Keratinocyte (primary cell): Measurements from ENCODE around the gene WDR47. TPM values are rescaled to one million over a fixed set of nuclear protein-coding genes. Genes with fewer than 3 reads are reported as not detected.

Source experiments
- DNase-seq: peaks from one replicate; pipeline ENCODE4 v3.0.0-alpha.2; 2011; ENCODE audit warnings: low read depth, missing footprints, low spot score
- FAIRE-seq: peaks from 2 replicates; lab custom pipeline; 2011; peaks lifted over from hg19 to GRCh38; lab: Jason Lieb, UNC
- H2AFZ ChIP-seq: 2 replicates; pipeline ENCODE4 v1.6.0; 2012; ENCODE audit warnings: low read length, control low read depth, inconsistent platforms; ENCODE audit not compliant: control insufficient read depth
- H3K27ac ChIP-seq: 2 replicates; pipeline ENCODE4 v1.5.1; 2011; ENCODE audit warnings: low read length; ENCODE audit not compliant: control insufficient read depth, insufficient read depth
- H3K27me3 ChIP-seq: 3 replicates; pipeline ENCODE4 v1.6.0; 2011; ENCODE audit warnings: low read length; ENCODE audit not compliant: control insufficient read depth, insufficient read depth; ENCODE audit errors: extremely low read depth
- H3K36me3 ChIP-seq, 2 experiments: 2 replicates in 1 of 2; 3 replicates in 1 of 2; pipeline ENCODE4 v1.5.1; 2011; ENCODE audit warnings: low read length in 2 of 2, mild to moderate bottlenecking in 1 of 2; ENCODE audit not compliant: control insufficient read depth in 2 of 2, insufficient read depth in 2 of 2; ENCODE audit errors: extremely low read depth in 1 of 2
- H3K4me1 ChIP-seq: 3 replicates; pipeline ENCODE4 v1.5.1; 2011; ENCODE audit warnings: low read length; ENCODE audit not compliant: control insufficient read depth, insufficient read depth; ENCODE audit errors: extremely low read depth
- H3K4me2 ChIP-seq: 3 replicates; pipeline ENCODE4 v1.6.0; 2011; ENCODE audit warnings: low read depth, low read length; ENCODE audit not compliant: control insufficient read depth, insufficient read depth; ENCODE audit errors: extremely low read depth
- H3K4me3 ChIP-seq, 3 experiments: fragments of 200-600 bp in 1 of 3; sonication (generic) in 1 of 3; 2 replicates in 2 of 3; 3 replicates in 1 of 3; pipeline ENCODE4 v1.5.1; 2011 to 2016; ENCODE audit warnings: low read length in 3 of 3, mild to moderate bottlenecking in 3 of 3, control low read depth in 2 of 3, inconsistent platforms in 1 of 3, low read depth in 1 of 3, mixed read lengths in 1 of 3, mixed run types in 1 of 3, moderate library complexity in 1 of 3; ENCODE audit not compliant: control insufficient read depth in 2 of 3, insufficient read depth in 2 of 3; ENCODE audit errors: extremely low read depth in 1 of 3
- H3K79me2 ChIP-seq: 2 replicates; pipeline ENCODE4 v1.6.0; 2012; ENCODE audit warnings: low read length; ENCODE audit not compliant: control insufficient read depth, insufficient read depth
- H3K9ac ChIP-seq: 3 replicates; pipeline ENCODE4 v1.6.0; 2011; ENCODE audit warnings: low read length; ENCODE audit not compliant: control insufficient read depth, insufficient read depth; ENCODE audit errors: extremely low read depth
- H3K9me1 ChIP-seq: 3 replicates; pipeline ENCODE4 v1.6.0; 2011; ENCODE audit warnings: low read length; ENCODE audit not compliant: control insufficient read depth, insufficient read depth; ENCODE audit errors: extremely low read depth
- H3K9me3 ChIP-seq: 2 replicates; pipeline ENCODE4 v1.5.1; 2012; ENCODE audit warnings: low read depth, low read length; ENCODE audit not compliant: control insufficient read depth
- H4K20me1 ChIP-seq: 3 replicates; pipeline ENCODE4 v1.6.0; 2011; ENCODE audit warnings: low read length; ENCODE audit not compliant: control insufficient read depth, insufficient read depth; ENCODE audit errors: extremely low read depth
- CTCF ChIP-seq, 3 experiments: IDR thresholded peaks in 1 of 3; conservative IDR thresholded peaks in 1 of 3; optimal IDR thresholded peaks in 1 of 3; 2 replicates in 2 of 3; 3 replicates in 1 of 3; pipeline versions ENCODE3 to v1.5.1; 2011; ENCODE audit warnings: low read length in 3 of 3, mild to moderate bottlenecking in 3 of 3, moderate library complexity in 2 of 3, control low read depth in 1 of 3, inconsistent platforms in 1 of 3; ENCODE audit not compliant: insufficient read depth in 2 of 3; ENCODE audit errors: extremely low read depth in 1 of 3
- EZH2 ChIP-seq: IDR thresholded peaks from one replicate; pipeline ENCODE4 v1.6.1; 2012; ENCODE audit warnings: inconsistent platforms, mild to moderate bottlenecking, low read length, moderate library complexity
- dilution Hi-C: fragments of 300-500 bp; cut with MboI; formaldehyde crosslinking; loops from one replicate; pipeline ENCODE4 v1.7.0; 2020; ENCODE audit warnings: low sequenced_read_pairs; ENCODE audit not compliant: extremely low pct_ligation_motif_present
- polyA plus RNA-seq, 5 experiments: library from polyadenylated mRNA; depleted of rRNA in 3 of 5; stranded (reverse) in 3 of 5; stranded (forward) in 1 of 5; unstranded in 1 of 5; fragments of >200 nt; gene quantifications; 1 replicate in 1 of 5; 2 replicates in 3 of 5; 3 replicates in 1 of 5; pipeline versions ENCODE4 v1.2.1 to v1.2.3, GENCODE V29; 2011 to 2012; ENCODE audit warnings: missing spikeins in 2 of 5, low read depth in 1 of 5, low replicate concordance in 1 of 5

Gene WDR47
- polyA plus RNA-seq, 1 donor (not counting 4 experiments of a cell fraction or from before 2014, with no cell fraction given) = 54.7 TPM

- no peak for FAIRE-seq
Observed at GRCh38 chr1:109047339-109047738, 5.4 kb upstream of the WDR47 start.

GRCh38 chr1:109046671-109047070 lies 4.8 kb upstream of the WDR47 start:
- H2AFZ ChIP-seq = peak overlapping the region; percentile 90
- DNase-seq = no peak
- peak overlapping the region; percentile 47 for H3K4me2 ChIP-seq
- no peak for FAIRE-seq
- H3K9me3 ChIP-seq = no peaks in the 10 kb centered on the region
- H3K9me1 ChIP-seq = no peaks in the 10 kb centered on the region
- TF ChIP-seq EZH2 = no peak
- H3K9ac ChIP-seq = no peak overlapping the region
- H3K4me3 ChIP-seq = no peak overlapping the region
- peaks cover 27% of the 10 kb centered on the region for H3K4me1 ChIP-seq
- H3K36me3 ChIP-seq = no peaks in the 10 kb centered on the region
- H3K79me2 ChIP-seq = peaks cover under 1% of the 10 kb centered on the region
- no peak overlapping the region for H3K27ac ChIP-seq
- H3K27me3 ChIP-seq = no peaks in the 10 kb centered on the region
- no peaks in the 10 kb centered on the region for H4K20me1 ChIP-seq
- dilution Hi-C loops = no loop called here

More at GRCh38 chr1:109047339-109047738, 5.4 kb upstream of the WDR47 start:
- peak overlapping the region; percentile 90 for H2AFZ ChIP-seq
- H3K4me2 ChIP-seq = peak overlapping the region; percentile 47
- H3K79me2 ChIP-seq = no peaks in the 10 kb centered on the region
- H3K4me1 ChIP-seq = peaks cover 30% of the 10 kb centered on the region
- no peaks in the 10 kb centered on the region for H3K27me3 ChIP-seq
- DNase-seq = no peak
- H3K36me3 ChIP-seq = no peaks in the 10 kb centered on the region
- no peak overlapping the region for H3K9ac ChIP-seq
- no peak overlapping the region for H3K4me3 ChIP-seq
- no peaks in the 10 kb centered on the region for H3K9me1 ChIP-seq
- H3K27ac ChIP-seq = no peak overlapping the region
- dilution Hi-C loops = no loop called here
- H4K20me1 ChIP-seq = no peaks in the 10 kb centered on the region
- no peaks in the 10 kb centered on the region for H3K9me3 ChIP-seq
- no peak for TF ChIP-seq EZH2
- no peak for TF ChIP-seq CTCF (optimal IDR thresholded peaks at IDR 0.05 in 1 of 3, IDR thresholded peaks at IDR 0.05 in 1 of 3, conservative IDR thresholded peaks at IDR 0.05 in 1 of 3; ENCODE audit: extremely low read depth in 1 of 3, insufficient read depth in 2 of 3, low read length in 3 of 3)

- Histone ChIP-seq H3K4me1 (peaks cover 21% of the 10 kb centered on the region), H4K20me1 (no peaks in the 10 kb centered on the region), H3K79me2 (peaks cover 11% of the 10 kb centered on the region), H2AFZ (no peak overlapping the region), H3K27me3 (no peaks in the 10 kb centered on the region), H3K9me1 (no peaks in the 10 kb centered on the region), H3K4me2 (no peak overlapping the region), H3K4me3 (no peak overlapping the region), H3K27ac (no peak overlapping the region), H3K9ac (no peak overlapping the region), H3K36me3 (no peaks in the 10 kb centered on the region), H3K9me3 (no peaks in the 10 kb centered on the region)
- DNase-seq = no peak
- no peak for FAIRE-seq
- no peak for TF ChIP-seq EZH2
- TF ChIP-seq CTCF (optimal IDR thresholded peaks at IDR 0.05 in 1 of 3, IDR thresholded peaks at IDR 0.05 in 1 of 3, conservative IDR thresholded peaks at IDR 0.05 in 1 of 3; ENCODE audit: extremely low read depth in 1 of 3, insufficient read depth in 2 of 3, low read length in 3 of 3) = no peak
- dilution Hi-C loops = no loop called here
Observed at GRCh38 chr1:109045595-109045994, 3.7 kb upstream of the WDR47 start.
